Kidney epithelial cell (primary cell): ENCODE data around the gene HOTAIR. TPM values are rescaled to one million over a fixed set of nuclear protein-coding genes. Genes with fewer than 3 reads are reported as not detected.

Source experiments
- DNase-seq: peaks from one replicate; pipeline ENCODE4 v3.0.0-alpha.2; 2010; ENCODE audit warnings: low read depth
- H3K27me3 ChIP-seq: 2 replicates; pipeline ENCODE4 v1.6.0; 2011; ENCODE audit warnings: low read length; ENCODE audit not compliant: control insufficient read depth, insufficient read depth
- H3K36me3 ChIP-seq: 2 replicates; pipeline ENCODE4 v1.5.1; 2011; ENCODE audit warnings: low read length; ENCODE audit not compliant: control insufficient read depth, insufficient read depth
- H3K4me3 ChIP-seq: 2 replicates; pipeline ENCODE4 v1.5.1; 2011; ENCODE audit warnings: low read depth, mild to moderate bottlenecking, control low read depth, low read length
- CTCF ChIP-seq: IDR thresholded peaks from 2 replicates; pipeline ENCODE4 v1.5.1; 2011; ENCODE audit warnings: mild to moderate bottlenecking, moderate library complexity, low read length, control low read depth, inconsistent platforms; ENCODE audit not compliant: insufficient read depth, poor library complexity, severe bottlenecking
- total RNA-seq: library from RNA; depleted of rRNA; stranded (reverse); fragments of >200 nt; gene quantifications from 2 replicates; pipeline ENCODE4 v1.2.3, GENCODE V29; 2015

HOTAIR gene
- total RNA-seq, 1 donor from 2014 or later = 0.46 TPM

GRCh38 chr12:53966085-53966384 lies 8.7 kb downstream of the HOTAIR start:
- no peaks in the 10 kb centered on the region for H3K36me3 ChIP-seq
- TF ChIP-seq CTCF = no peak
- H3K27me3 ChIP-seq = peaks cover 90% of the 10 kb centered on the region
- no peak overlapping the region for H3K4me3 ChIP-seq
- no peak for DNase-seq

DNA sequence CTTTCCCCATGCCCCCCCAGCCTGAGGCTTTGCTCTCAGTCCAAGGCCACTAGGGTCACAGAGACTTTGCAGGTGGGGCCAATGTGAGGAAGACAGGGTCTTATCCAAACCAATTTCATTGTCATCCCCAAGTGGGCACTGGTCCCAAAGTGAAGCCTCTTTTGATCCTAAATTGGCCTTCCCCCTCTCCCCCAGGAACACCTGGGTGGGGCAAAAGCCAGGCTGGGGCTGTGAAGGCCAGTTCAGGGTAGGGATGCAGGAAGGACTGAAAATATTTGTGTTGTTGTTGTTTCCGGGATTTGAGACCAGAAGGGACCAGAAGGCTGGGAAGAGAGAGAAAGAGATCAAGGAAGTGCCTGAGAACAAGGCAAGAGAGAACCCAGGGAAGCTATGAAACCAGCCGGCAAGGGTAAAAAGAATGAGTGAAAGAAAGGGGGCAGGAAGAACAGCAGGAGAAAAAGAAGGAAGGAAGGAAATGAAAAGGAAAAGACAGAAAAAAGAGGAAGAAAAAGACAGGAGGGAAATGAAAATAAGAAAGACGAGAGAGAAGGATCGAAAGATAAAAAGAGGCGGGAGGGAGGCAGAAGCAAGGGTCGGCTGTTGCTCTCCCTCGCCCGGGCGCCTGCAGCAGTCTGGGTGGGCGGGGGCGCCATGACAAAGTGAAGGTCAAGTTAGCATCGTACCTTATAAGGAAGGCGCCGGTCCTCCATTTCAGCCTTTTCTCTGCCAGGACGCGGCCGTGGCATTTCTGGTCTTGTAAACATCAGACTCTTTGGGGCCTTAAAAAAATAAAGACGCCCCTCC lies 9.3 kb downstream of the HOTAIR start:
- DNase-seq = no peak
- H3K4me3 ChIP-seq = no peak overlapping the region

GRCh38 chr12:53964315-53964713 lies 10.4 kb downstream of the HOTAIR start:
- Histone ChIP-seq H3K4me3 (no peak overlapping the region), H3K27me3 (peaks cover 93% of the 10 kb centered on the region), H3K36me3 (no peaks in the 10 kb centered on the region)
- no peak for DNase-seq
- no peak for TF ChIP-seq CTCF

More for the DNA sequence above, 9.3 kb downstream of the HOTAIR start:
- Histone ChIP-seq H3K27me3 (peaks cover 90% of the 10 kb centered on the region), H3K36me3 (no peaks in the 10 kb centered on the region)
- TF ChIP-seq CTCF = no peak

DNA sequence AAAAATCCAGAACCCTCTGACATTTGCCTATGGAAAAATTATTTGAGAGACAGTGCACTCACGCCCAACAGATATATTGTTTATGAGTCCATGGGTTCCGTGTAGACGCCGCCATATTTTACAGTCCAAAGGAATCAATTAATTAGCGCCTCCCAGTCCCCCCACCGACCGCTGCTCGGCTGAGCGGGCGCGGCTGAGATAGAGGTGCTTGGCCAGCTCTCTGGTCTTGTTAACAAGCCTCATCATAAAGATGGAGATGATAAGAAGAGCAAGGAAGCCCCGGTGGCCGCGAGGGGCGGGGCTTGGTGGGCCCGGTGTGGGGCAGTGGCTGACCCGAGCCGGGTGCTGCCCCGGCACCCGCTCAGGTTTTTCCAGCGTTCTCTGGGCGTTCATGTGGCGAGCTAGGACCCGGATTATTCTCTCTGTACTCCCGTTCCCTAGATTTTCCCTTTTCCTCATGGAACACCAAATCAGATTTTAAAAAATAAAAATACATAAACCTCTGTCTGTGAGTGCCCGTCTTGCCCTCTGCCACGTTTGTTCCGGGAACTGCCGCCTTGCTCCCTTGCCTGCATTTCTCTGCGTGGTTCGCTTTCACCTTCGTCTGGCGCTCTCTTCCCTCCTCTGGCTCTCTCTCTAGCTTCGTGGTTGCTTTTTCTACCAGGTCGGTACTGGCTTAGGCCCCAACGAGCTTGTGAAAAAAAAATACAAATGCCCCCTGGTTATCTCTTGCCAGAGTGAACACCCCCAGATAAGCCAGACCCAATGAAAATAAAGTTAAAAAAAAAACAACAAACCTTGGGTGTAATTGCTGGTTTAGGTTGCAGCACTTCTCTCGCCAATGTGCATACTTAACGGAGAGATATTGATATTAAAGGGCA lies 11.1 kb downstream of the HOTAIR start:
- TF ChIP-seq CTCF = no peak
- Histone ChIP-seq H3K27me3 (peaks cover 94% of the 10 kb centered on the region), H3K36me3 (no peaks in the 10 kb centered on the region), H3K4me3 (no peak overlapping the region)
- no peak for DNase-seq

GRCh38 chr12:53963005-53963404 lies 11.7 kb downstream of the HOTAIR start:
- H3K36me3 ChIP-seq = no peaks in the 10 kb centered on the region
- no peak for DNase-seq
- H3K4me3 ChIP-seq = no peak overlapping the region
- H3K27me3 ChIP-seq = peaks cover 94% of the 10 kb centered on the region
- no peak for TF ChIP-seq CTCF
